Stimulated activated naive CD8-positive, alpha-beta T cell treated with anti-CD3 and anti-CD28 coated beads, Interleukin-15, Interleukin-2, amounts not matched to agents 100 U/mL and 50 U/mL, for 24 hours (primary cell): ENCODE data around the gene SLCO2A1.
A peak's percentile ranks its signal among the peaks of the same experiment; 100 is the strongest.

Source experiments
- ATAC-seq: fragments of 150-1000 bp; cut with Tn5 transposase; one replicate; pipeline ENCODE4 v1.10.0; 2021
- DNase-seq: peaks from one replicate; pipeline ENCODE4 v3.0.0; 2021

The SLCO2A1 gene

DNA sequence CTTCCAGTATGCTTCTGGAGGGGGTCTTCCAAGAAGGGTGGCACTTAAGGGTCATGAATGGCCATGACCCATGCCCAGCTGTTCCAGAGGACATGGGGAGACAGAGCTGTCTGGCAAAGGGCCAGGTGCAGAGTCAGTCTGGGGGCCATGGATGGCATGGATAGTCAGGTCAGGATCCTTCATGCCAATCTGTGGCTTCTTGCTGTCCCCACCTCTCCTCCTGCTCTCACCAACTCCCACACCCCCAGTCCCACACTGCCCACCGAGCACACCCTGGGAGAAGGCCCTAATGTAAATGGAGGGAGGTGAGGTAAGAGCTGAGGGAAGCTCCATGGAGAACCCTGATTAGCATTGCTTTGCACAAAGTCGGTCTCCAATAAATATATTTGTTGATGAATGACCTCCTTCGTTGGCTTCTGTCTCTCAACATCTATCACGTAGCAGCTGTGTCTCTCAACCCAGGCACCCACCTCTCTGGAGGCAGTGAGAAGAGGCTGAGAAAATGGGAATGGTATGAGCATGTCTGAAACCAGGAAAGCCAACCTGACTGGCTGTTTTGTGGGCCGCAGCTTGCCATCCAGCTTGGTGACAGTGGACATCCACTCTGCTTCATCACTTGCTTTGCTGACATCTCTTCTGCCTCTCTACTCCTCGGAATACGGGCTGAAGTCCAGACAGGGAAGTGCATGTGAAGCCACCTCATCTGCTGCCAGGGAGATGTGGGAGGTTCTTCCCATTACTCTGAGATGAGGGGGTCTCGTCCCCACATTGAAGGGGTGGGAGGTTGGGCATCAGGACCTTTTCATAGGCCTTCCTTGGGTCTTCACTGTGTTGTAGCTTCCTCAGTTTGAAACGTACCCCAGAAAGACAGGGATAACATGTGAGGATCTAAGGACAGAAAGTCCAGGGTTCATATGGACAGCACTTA, 96.4 kb downstream of the SLCO2A1 start:
- DNase-seq (no peak), ATAC-seq (no peak)

DNA sequence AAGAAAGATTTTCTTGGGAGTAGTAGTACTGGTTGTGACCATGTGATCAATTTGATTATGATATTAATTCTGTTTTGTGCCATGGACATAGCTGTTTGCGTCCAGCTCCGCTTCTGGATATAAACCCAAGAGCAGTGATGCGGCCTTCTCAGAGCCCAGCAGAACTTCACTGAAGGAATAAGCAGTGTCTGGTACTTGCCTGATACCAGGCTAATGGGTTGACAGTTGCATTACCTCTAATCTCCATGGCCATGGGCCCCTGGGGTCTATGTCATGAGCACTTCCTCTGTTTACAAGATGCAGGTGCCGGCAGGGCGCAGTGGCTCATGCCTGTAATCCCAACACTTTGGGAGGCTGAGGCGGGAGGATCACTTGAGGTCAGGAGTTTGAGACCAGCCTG, 97.7 kb downstream of the SLCO2A1 start:
- ATAC-seq (no peak), DNase-seq (no peak)

DNA sequence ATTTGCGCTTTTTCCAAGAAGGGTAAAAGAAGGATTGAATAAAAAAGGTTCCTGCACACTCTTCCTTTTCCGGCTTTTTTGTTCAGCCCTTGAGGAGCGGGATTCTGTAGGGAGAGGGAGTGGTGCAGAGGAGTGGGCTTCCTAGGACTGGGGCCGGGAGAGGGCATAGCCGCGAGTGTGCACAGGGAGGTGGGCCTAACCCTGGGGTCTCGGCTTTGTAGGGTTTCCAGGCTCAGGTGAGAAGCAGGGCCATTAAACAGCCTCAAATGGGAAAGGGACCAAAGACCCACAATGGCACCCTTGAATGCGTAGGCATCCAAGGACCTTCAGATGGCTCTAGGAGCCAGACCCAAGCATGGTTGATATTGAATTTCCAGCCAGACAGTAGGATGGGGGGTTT, 98.6 kb downstream of the SLCO2A1 start:
- DNase-seq = no peak
- no peak for ATAC-seq

DNA sequence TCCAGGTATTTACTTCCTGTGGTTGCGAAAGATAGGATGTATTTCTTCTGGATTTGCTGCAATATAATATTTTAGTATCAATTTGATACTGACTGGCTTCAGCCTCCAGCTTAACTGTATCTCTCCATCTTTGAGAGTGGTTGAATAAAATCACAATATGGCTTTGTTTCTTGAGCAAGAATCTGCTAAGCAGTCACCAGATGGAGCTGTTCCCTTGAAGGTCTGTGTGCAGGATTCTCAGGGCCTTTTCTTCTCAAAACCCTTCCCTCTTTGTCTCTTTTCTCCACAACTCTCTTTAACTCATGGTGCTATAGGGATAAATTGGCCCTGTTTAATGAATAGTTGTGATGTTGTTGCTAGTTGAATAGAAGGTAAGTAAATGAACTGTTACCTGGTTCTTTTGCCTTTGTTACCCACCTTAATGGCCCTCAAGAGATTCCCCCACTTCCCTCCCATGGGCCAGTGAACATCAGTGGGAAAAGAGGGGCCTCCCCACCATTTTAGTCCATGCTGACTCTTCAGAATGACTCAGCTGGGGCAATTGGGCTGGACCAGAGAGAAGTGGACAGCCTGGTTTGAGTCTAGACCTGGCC, 99.3 kb downstream of the SLCO2A1 start:
- no peak for DNase-seq
- no peak for ATAC-seq

DNA sequence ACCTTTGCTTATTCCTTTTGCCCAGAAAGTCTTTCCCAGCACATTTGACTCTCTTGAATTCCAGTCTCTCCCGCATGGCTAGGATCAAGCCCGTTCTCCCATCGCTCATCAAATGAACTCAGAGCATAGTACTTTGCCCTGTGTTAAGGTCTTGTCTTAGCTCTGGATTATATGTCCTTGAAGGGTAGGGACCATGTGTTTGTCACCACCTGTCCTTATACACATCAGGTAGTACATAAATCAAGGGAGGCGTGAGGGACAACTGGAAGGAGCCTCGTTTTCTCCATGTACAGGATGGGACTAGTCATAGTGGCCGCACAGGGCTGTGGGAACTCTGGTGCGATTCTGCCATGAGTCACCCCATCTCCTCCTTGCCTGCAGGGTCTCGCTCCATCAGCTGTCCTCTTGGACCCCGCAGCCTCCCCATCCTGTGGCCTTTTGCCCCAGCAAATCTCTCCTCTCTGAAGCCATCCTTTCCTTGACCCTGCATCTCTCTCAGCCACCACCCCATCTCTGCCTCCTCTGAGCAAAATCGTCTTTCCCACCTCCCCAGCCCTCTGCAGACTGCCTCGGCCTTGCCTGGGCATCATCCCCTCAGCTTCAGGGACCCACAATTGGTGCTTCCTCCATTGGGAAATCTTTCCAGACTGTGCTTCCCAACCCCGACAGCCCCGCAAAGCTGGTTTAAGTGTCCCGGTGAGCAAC, 100.7 kb downstream of the SLCO2A1 start:
- no peak for ATAC-seq
- no peak for DNase-seq

DNA sequence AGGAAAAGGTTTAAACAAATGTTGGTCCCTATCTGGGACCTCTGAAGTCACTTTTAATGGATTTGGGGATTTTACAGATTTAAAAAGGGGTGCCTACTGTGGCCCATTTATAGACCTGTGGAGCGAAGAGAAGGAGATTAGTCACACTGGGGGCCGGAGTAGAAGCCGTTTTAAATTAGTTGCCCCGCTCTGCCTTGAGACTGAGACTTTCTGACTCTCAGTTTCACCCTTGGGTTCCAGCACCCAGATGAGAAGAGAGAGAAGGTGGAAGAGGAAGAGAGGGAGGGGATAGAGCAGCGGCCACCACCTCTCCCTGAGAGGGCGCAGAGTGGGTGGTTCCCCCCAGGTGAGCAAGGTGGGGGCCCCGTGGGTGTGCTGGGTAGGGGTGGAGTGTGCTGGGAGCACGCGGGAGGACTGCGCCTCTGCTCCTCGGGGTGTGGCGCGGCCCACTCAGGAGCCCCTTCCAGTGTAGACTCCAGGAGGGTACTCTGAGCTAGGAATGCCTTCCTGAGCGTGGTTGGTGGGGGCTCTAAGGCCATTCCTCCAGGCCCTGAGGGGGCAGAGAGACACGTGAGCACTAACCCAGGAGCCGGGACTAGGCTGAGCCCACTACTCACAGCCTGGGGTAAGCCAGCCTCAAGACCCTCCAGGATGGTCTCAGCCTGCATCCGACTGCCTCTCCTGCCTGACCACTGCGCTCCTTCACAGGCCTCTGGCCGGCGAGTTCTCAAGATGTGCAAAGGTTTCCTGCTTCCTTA, 101.4 kb downstream of the SLCO2A1 start:
- DNase-seq = no peak
- no peak for ATAC-seq

DNA sequence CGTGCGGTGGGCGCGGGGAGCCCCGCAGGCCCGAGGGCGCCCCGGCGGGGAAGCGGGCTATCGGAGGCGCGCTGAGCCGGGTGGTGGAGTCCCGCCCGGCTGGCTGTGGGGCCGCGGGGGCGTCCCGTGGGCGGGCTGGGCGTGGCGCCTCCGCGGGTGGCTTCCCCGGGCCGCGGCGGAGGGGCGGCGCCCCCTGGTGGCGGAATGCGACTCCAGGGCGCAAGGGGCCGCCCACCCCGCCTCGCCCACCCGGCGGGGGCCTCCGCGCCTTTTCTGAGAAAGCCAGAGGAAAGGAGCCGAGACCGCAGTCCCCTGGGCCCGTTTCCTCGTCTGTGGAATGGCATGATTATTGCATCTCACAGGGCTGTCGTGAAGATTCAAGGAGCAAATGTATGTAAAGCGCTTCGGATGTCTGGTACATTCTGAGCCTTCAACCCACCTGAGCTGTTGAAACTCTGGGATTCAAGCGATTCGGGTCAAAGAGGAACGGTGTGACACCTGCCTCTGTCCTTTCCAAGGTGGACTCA, 102.1 kb downstream of the SLCO2A1 start:
- ATAC-seq (peak; percentile 63), DNase-seq (peak; percentile 84)

DNA sequence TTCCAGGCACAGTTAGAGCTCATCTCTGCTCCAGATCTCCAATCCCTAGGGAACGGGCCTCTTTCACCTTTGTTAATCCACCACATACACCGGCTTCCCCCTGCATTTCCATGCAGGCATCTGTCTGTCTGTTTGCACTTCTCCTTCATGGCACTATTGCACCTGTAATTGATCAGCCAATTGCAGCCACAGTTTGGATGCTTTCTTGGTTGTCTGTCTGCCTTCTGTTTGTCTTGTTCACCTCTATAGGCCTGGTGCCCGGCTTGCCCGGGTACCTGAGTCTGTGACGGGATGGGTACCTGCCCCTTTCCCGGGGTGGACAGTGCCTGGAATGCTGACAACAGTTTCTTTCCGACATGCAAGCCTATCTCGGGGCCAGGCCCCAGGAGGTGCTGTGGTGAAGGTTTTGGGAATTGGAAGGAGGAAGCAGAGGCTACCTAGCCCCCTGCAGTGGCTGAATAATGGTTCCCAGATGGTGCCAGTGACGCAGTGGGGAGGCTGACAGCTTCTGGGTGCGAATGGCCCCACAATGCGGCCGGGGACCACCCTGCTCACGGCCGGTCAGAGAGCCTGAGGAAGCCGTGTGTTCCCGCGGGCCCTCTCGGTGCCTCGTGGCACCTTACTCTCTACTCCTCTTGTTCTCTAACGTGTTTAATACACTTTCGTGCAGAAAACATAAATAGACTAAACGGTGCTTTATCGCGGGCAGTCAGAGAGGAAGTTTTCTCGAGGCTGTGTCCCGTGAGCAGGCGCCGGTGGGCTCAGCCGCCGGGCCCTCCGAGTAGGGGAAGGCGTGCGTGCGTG, 102.8 kb downstream of the SLCO2A1 start:
- ATAC-seq = peak; percentile 6

DNA sequence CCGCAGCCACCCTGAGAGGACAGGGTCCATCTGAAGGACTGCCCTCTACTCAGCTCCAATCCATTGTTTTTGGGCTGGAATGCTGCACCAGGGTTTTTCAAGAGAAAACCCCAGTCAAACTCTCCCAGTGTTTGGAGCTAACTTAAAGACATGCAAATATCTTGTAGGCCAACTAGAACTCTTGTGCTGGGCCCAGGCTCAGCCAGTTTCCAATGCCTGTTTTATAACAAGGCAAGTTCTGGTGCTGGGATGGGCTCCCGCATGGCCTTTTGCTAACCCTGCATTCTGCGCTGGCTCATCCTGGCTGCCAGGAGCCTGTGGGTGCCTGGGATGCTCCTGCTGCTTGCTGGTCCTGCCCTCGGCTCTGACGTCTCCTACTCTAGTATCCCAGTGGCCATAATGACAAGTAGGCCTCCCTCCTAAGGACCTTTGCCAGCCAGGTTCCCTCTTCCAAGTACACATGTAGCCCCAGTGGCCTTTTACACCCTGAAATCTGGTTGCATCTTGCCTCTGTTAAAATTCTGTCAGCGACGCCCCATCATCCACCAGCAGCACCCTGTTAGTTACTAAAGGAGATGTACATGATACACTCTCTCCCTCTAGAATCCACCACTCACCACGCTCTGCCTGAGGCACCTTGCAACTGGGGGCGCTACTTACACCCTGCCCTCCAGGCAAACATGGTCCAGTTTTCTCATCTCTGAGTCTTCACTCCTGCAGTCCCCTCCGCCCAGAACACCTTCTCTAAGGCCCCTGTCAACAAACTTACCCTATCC, 103.6 kb downstream of the SLCO2A1 start:
- ATAC-seq = no peak
- DNase-seq = no peak

More for the DNA sequence above, 102.8 kb downstream of the SLCO2A1 start:
- DNase-seq = no peak

DNA sequence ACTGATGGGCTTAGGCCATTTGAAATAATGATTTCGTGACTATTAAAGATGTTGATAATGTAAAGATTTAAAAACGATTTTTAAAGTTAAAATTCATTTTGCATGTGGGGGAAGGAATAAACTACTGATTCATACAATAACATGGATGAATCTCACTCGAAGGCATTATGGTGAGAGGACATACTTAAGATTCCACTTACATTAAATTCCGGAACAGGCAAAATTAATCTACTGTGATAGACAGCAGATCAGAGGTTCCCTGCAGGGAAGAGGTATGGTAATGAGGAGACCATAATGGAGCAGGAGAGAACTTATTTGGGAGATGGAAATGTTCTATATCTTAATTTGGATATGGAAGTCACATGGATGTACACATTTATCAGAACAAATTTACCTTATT, 105.7 kb downstream of the SLCO2A1 start:
- no peak for ATAC-seq
- no peak for DNase-seq

DNA sequence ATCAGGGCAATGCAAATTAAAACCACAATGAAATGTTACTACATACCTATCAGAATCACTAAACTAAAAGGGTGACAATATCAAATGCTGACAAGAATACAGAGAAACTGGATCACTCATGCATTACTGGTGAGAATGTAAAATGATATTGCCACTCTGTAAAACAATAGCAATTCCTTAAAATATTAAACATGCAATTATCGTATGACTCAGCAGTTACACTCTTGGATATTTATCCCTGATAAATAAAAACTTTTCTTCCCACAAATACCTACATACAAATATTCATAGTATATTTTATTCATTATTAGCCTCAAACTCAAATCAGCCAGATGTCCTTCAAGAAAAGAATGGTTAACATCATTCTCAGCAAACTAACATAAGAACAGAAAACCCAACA, 108.1 kb downstream of the SLCO2A1 start:
- no peak for ATAC-seq
- DNase-seq = no peak

DNA sequence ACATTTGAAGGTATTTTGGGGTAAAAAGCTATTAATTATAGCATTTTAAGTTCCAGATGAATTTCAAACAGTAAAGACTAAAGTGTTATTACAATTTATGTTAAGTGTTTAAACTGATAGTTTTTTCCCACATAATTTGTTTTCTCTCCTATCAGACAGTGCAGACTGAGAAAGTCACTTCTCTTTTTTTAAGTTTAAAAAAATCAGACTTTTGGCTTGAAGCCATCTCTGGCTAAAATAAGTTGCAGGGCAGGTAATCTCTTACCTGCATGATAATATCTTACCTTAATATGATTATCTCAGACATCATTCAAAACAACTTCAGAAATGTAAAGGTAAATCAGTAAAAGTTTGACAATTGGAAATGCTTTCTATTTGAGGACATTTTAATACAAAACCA, 112.6 kb downstream of the SLCO2A1 start:
- DNase-seq (no peak), ATAC-seq (no peak)

DNA sequence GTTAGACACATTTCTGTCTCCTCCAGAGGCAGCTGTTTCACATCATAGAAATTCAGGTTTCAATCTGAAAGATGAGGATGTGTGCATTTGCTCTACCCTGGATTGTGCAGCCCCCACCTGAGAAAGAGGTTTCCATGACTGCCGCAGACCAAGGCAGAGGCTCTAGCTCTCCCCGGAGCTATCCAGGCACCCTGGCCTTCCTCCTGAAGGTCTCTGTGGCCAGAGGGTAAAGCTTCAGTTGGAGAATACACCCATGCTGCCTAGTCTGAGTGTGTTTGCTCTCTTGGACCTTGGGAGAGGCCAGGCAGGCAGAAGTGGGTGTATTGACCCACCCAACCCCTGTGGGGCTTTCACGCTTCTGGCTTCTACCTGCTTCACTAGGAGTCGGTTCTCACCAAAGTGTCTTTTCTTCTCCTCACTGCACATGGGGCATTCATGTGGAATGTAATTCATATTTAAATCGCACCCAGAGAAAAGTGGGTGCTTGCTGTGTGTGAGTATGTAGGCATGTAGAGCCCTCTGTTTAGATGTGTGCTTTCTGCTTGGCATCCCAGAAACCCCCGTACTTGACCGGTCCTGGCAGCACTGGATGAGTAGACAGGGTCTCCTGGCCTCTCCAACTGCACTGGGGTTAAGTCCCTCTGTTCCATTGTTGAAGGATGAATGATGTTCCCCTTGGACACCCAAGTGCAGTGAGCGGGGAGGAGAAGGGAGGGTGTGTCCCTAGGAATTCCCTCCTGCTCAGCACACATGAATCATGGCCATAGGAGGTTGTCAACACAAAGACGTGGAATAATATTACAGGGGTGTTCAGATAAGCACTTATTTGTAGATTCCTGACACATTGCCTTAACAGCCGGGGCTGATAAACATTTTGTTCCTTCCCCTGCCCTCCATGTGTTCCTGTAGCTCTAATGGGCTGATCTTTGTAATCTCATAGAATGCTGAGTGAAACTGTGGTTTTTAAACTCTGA, 113.8 kb downstream of the SLCO2A1 start:
- ATAC-seq (no peak), DNase-seq (no peak)

DNA sequence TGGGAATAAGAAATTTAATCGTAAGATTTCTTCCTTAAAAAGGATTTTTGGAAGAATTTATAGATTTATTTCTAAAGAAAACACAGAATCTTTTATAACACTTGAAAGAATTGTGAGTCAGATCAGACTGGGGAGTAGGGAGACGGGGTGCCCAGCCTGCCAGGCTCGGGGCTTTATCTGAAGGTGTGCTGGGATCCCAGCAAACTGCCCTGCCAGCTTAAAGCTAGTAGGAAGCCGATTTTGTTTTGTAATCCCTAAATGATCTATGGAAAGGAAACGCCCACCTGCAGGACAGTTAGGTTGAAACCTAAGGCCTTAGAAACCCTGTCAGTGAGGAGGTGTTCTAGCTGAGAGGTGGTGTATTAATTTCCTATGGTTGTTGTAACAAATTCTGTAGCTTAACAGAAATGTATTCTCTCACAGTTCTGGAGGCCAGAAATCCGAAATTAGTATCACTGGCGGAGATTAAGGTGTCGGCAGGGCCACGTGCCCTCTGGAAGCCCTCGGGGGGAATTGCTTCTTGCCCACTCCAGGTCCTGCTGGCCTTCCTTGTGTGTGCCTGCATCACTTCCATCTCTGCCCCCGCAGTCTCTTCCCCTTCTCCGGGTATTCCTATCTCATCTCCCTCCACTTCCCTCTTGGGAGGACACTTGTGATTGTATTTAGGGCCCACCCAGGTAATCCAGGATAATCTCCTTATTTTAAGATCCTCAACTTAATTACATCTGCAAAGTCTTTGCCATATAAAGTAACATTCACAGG, 114.7 kb downstream of the SLCO2A1 start:
- ATAC-seq (no peak), DNase-seq (no peak)

DNA sequence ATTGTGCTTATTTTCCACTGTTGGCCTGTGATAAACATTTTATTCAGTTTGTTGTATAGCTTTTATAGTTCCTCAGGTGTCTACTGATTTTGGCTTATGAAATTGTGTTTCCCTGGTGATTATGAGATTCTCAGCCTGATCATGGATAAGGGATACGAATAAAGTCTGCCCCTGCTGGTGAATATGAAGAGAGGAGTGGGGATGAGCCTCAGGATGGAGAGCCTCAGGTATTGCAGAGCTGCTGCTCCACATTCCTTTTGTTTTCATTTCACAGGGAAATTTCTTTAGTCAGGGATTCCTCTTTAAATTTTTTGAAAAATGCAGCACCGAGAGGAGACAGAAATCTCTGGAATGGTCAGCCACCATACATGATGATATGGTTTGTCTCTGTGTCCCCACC, 119.3 kb downstream of the SLCO2A1 start:
- ATAC-seq (no peak), DNase-seq (no peak)

DNA sequence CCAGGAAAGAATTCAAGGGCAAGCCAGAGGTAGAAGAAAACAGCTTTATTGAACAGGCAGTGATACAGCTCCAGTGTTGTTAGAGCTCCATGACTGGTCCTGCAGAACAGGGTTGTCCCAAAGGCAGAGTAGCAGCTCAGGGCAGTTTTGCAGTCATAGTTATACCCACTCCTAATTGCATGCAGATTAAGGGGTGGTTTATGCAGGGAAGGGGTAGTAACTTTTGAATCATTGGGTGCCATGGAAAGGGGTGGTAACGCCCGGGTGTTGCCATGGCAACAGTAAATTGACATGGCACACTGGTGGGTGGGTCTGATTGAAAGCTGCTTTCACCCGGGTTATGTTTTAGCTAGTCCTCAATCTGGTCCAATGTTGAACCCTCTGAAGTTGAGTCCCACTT, 124.3 kb downstream of the SLCO2A1 start:
- no peak for ATAC-seq

DNA sequence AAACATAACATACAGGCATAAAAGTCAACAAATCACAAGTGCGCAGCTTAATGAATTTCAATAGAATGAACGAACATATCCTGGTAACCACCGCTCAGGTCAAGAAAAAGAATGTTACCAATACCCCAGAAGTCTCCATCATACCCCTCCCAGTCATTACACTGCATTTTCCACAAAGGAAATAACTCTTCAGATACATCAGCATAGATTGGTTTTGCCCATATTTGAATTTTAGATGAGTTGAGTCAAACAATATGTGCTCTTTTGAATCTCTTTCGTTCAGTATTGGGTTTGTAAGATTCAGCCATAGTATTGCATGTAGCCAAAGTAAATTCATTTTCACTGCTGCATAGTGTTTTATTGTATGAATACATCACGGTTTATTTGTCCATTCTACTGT, 127.9 kb downstream of the SLCO2A1 start:
- DNase-seq (no peak), ATAC-seq (no peak)

More for the DNA sequence above, 124.3 kb downstream of the SLCO2A1 start:
- no peak for DNase-seq

DNA sequence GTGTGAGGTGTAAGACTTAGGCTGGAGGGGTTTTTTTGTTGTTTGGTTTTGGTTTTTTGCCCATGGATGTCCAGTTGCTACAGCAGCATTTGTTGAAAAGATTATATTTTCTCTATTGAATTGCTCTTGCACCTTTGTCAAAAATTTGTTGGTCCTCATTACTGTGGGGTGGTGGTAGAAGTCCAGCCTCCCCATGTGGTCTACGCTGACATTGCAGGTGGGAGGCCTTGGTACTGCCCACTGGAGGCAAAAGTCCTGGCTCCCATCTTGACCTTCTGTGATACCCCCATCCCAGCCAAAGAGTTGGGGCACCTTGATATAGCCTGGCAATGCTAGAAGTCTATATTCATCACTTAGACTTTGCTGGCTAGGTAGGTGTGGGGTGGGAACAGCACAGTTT, 128.6 kb downstream of the SLCO2A1 start:
- ATAC-seq (no peak), DNase-seq (no peak)
